Keratinocyte (primary cell): ENCODE measurements around the gene CRAMP1. TPM values are rescaled to one million over a fixed set of nuclear protein-coding genes. Genes with fewer than 3 reads are reported as not detected.

Experiments
- DNase-seq: peaks from one replicate; pipeline ENCODE4 v3.0.0-alpha.2; 2011; ENCODE audit warnings: low read depth, missing footprints, low spot score
- FAIRE-seq: peaks from 2 replicates; lab custom pipeline; 2011; peaks lifted over from hg19 to GRCh38; lab: Jason Lieb, UNC
- H2AFZ ChIP-seq: 2 replicates; pipeline ENCODE4 v1.6.0; 2012; ENCODE audit warnings: low read length, control low read depth, inconsistent platforms; ENCODE audit not compliant: control insufficient read depth
- H3K27ac ChIP-seq: 2 replicates; pipeline ENCODE4 v1.5.1; 2011; ENCODE audit warnings: low read length; ENCODE audit not compliant: control insufficient read depth, insufficient read depth
- H3K27me3 ChIP-seq: 3 replicates; pipeline ENCODE4 v1.6.0; 2011; ENCODE audit warnings: low read length; ENCODE audit not compliant: control insufficient read depth, insufficient read depth; ENCODE audit errors: extremely low read depth
- H3K36me3 ChIP-seq, 2 experiments: 2 replicates in 1 of 2; 3 replicates in 1 of 2; pipeline ENCODE4 v1.5.1; 2011; ENCODE audit warnings: low read length in 2 of 2, mild to moderate bottlenecking in 1 of 2; ENCODE audit not compliant: control insufficient read depth in 2 of 2, insufficient read depth in 2 of 2; ENCODE audit errors: extremely low read depth in 1 of 2
- H3K4me1 ChIP-seq: 3 replicates; pipeline ENCODE4 v1.5.1; 2011; ENCODE audit warnings: low read length; ENCODE audit not compliant: control insufficient read depth, insufficient read depth; ENCODE audit errors: extremely low read depth
- H3K4me2 ChIP-seq: 3 replicates; pipeline ENCODE4 v1.6.0; 2011; ENCODE audit warnings: low read depth, low read length; ENCODE audit not compliant: control insufficient read depth, insufficient read depth; ENCODE audit errors: extremely low read depth
- H3K4me3 ChIP-seq, 3 experiments: fragments of 200-600 bp in 1 of 3; sonication (generic) in 1 of 3; 2 replicates in 2 of 3; 3 replicates in 1 of 3; pipeline ENCODE4 v1.5.1; 2011 to 2016; ENCODE audit warnings: low read length in 3 of 3, mild to moderate bottlenecking in 3 of 3, control low read depth in 2 of 3, inconsistent platforms in 1 of 3, low read depth in 1 of 3, mixed read lengths in 1 of 3, mixed run types in 1 of 3, moderate library complexity in 1 of 3; ENCODE audit not compliant: control insufficient read depth in 2 of 3, insufficient read depth in 2 of 3; ENCODE audit errors: extremely low read depth in 1 of 3
- H3K79me2 ChIP-seq: 2 replicates; pipeline ENCODE4 v1.6.0; 2012; ENCODE audit warnings: low read length; ENCODE audit not compliant: control insufficient read depth, insufficient read depth
- H3K9ac ChIP-seq: 3 replicates; pipeline ENCODE4 v1.6.0; 2011; ENCODE audit warnings: low read length; ENCODE audit not compliant: control insufficient read depth, insufficient read depth; ENCODE audit errors: extremely low read depth
- H3K9me1 ChIP-seq: 3 replicates; pipeline ENCODE4 v1.6.0; 2011; ENCODE audit warnings: low read length; ENCODE audit not compliant: control insufficient read depth, insufficient read depth; ENCODE audit errors: extremely low read depth
- H3K9me3 ChIP-seq: 2 replicates; pipeline ENCODE4 v1.5.1; 2012; ENCODE audit warnings: low read depth, low read length; ENCODE audit not compliant: control insufficient read depth
- H4K20me1 ChIP-seq: 3 replicates; pipeline ENCODE4 v1.6.0; 2011; ENCODE audit warnings: low read length; ENCODE audit not compliant: control insufficient read depth, insufficient read depth; ENCODE audit errors: extremely low read depth
- EZH2 ChIP-seq: IDR thresholded peaks from one replicate; pipeline ENCODE4 v1.6.1; 2012; ENCODE audit warnings: inconsistent platforms, mild to moderate bottlenecking, low read length, moderate library complexity
- dilution Hi-C: fragments of 300-500 bp; cut with MboI; formaldehyde crosslinking; loops from one replicate; pipeline ENCODE4 v1.7.0; 2020; ENCODE audit warnings: low sequenced_read_pairs; ENCODE audit not compliant: extremely low pct_ligation_motif_present
- polyA plus RNA-seq, 5 experiments: library from polyadenylated mRNA; depleted of rRNA in 3 of 5; stranded (reverse) in 3 of 5; stranded (forward) in 1 of 5; unstranded in 1 of 5; fragments of >200 nt; gene quantifications; 1 replicate in 1 of 5; 2 replicates in 3 of 5; 3 replicates in 1 of 5; pipeline versions ENCODE4 v1.2.1 to v1.2.3, GENCODE V29; 2011 to 2012; ENCODE audit warnings: missing spikeins in 2 of 5, low read depth in 1 of 5, low replicate concordance in 1 of 5
- TF ChIP-seq, protein P1 (sequence below), 3 experiments: IDR thresholded peaks in 1 of 3; conservative IDR thresholded peaks in 1 of 3; optimal IDR thresholded peaks in 1 of 3; 2 replicates in 2 of 3; 3 replicates in 1 of 3; pipeline versions ENCODE3 to v1.5.1; 2011; ENCODE audit warnings: low read length in 3 of 3, mild to moderate bottlenecking in 3 of 3, moderate library complexity in 2 of 3, control low read depth in 1 of 3, inconsistent platforms in 1 of 3; ENCODE audit not compliant: insufficient read depth in 2 of 3; ENCODE audit errors: extremely low read depth in 1 of 3

CRAMP1 gene
- polyA plus RNA-seq, 1 donor (not counting 4 experiments of a cell fraction or from before 2014, with no cell fraction given): 6.5 TPM

DNA sequence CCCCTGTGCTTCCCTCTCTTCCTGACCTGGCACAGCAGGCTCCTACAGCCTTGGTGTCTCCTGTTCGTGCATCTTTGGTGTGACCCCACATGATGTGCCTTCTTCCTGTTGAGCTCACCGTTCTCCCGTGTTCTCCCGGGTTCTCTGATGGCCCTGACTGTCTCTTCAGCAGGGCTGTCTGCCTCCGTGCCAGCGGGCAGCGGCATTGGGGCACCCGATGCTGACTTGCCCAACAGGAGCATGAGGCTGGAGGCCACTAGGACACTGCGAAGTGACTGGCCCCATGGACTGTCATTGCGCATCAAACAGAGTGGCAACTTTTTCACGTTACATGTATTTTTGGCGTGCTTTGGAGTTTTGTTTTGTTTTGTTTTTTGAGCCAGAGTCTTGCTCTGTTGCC is 22.4 kb downstream of the CRAMP1 start:
- no peak for TF ChIP-seq EZH2
- TF ChIP-seq, protein P1, sequence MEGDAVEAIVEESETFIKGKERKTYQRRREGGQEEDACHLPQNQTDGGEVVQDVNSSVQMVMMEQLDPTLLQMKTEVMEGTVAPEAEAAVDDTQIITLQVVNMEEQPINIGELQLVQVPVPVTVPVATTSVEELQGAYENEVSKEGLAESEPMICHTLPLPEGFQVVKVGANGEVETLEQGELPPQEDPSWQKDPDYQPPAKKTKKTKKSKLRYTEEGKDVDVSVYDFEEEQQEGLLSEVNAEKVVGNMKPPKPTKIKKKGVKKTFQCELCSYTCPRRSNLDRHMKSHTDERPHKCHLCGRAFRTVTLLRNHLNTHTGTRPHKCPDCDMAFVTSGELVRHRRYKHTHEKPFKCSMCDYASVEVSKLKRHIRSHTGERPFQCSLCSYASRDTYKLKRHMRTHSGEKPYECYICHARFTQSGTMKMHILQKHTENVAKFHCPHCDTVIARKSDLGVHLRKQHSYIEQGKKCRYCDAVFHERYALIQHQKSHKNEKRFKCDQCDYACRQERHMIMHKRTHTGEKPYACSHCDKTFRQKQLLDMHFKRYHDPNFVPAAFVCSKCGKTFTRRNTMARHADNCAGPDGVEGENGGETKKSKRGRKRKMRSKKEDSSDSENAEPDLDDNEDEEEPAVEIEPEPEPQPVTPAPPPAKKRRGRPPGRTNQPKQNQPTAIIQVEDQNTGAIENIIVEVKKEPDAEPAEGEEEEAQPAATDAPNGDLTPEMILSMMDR (optimal IDR thresholded peaks at IDR 0.05 in 1 of 3, IDR thresholded peaks at IDR 0.05 in 1 of 3, conservative IDR thresholded peaks at IDR 0.05 in 1 of 3; ENCODE audit: extremely low read depth in 1 of 3, insufficient read depth in 2 of 3, low read length in 3 of 3): no peak
- FAIRE-seq (no peak), DNase-seq (no peak)
- no peak overlapping the region for H3K9ac ChIP-seq
- H3K9me1 ChIP-seq: no peaks in the 10 kb centered on the region
- dilution Hi-C loops: no loop called here
- H3K27ac ChIP-seq: no peak overlapping the region
- H3K9me3 ChIP-seq: no peaks in the 10 kb centered on the region
- no peak overlapping the region for H3K4me2 ChIP-seq
- peaks cover 2% of the 10 kb centered on the region for H4K20me1 ChIP-seq
- no peaks in the 10 kb centered on the region for H3K27me3 ChIP-seq
- H3K36me3 ChIP-seq: peaks cover 35 to 46% of the 10 kb centered on the region in 2 experiments
- peaks cover 34% of the 10 kb centered on the region for H3K79me2 ChIP-seq
- H2AFZ ChIP-seq: no peak overlapping the region
- no peaks in the 10 kb centered on the region for H3K4me1 ChIP-seq
- H3K4me3 ChIP-seq: no peak overlapping the region

DNA sequence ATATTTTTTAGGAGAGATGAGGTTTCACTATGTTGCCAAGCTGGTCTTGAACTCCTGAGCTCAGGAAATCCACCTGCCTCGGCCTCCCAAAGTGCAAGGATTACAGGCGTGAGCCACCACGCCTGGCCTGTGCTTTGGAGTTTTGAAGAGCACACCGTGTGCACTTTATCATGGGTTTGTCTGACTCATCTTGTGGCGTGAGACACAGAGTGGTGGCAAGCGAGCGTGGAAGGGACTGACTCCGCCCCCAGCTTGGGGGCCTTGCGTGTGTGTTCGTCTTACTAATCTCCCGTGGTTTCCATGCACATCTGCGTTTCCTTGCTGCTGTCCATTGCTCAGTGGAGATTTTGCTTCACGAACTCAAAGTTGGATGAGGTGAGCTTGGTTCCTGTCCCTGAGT is 22.9 kb downstream of the CRAMP1 start:
- FAIRE-seq (no peak), DNase-seq (no peak)
- dilution Hi-C loops: no loop called here
- Histone ChIP-seq H3K9me1 (no peaks in the 10 kb centered on the region), H3K4me2 (no peak overlapping the region), H2AFZ (no peak overlapping the region), H3K27me3 (no peaks in the 10 kb centered on the region), H3K9me3 (no peaks in the 10 kb centered on the region), H3K79me2 (peaks cover 31% of the 10 kb centered on the region), H3K9ac (no peak overlapping the region), H4K20me1 (peaks cover 2% of the 10 kb centered on the region), H3K36me3 (peaks cover 35 to 48% of the 10 kb centered on the region in 2 experiments), H3K4me1 (no peaks in the 10 kb centered on the region), H3K4me3 (no peak overlapping the region), H3K27ac (no peak overlapping the region)
- no peak for TF ChIP-seq EZH2
- TF ChIP-seq, protein P1 (optimal IDR thresholded peaks at IDR 0.05 in 1 of 3, IDR thresholded peaks at IDR 0.05 in 1 of 3, conservative IDR thresholded peaks at IDR 0.05 in 1 of 3; ENCODE audit: extremely low read depth in 1 of 3, insufficient read depth in 2 of 3, low read length in 3 of 3): no peak
